ENCODE measurements around the gene SLC25A38.
"Not testable (repeated sequence)": the region's sequence is repeated elsewhere in the genome, so short reads cannot be mapped to it uniquely, and the experiment has no call there.

The SLC25A38 gene

DNA sequence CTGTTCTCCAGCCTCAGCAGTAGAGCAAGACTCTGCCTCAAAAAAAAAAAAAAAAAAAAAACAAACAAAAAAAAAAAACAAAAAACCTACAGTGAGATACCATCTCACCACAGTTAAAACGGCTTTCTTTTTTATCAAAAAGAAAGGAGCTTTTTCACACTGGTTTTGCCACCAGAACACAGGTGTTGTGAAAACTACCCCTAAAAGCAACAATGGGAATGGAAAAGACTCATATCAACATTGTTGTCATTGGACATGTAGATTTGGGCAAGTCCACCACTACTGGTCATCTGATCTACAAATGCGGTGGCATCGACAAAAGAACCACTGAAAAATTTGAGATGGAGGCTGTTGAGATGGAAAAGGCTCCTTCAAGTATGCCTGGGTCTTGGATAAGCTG lies 24.8 kb upstream of the SLC25A38 start:
- Histone ChIP-seq H3K27me3 (ENCODE audit: insufficient read depth, poor library complexity, severe bottlenecking) (no peaks in the 10 kb centered on the region), H3K4me3 (replicated peaks; ENCODE audit: insufficient read depth, low read length) (no peak overlapping the region), H3K27ac (replicated peaks) (no peak overlapping the region)
- no peak for DNase-seq (ENCODE audit: low read depth in 1 of 2, low spot score in 1 of 2)
- no peak for TF ChIP-seq SPI1 (IDR thresholded peaks at IDR 0.05; ENCODE audit: borderline replicate concordance, low read depth)
- TF ChIP-seq, protein P1, sequence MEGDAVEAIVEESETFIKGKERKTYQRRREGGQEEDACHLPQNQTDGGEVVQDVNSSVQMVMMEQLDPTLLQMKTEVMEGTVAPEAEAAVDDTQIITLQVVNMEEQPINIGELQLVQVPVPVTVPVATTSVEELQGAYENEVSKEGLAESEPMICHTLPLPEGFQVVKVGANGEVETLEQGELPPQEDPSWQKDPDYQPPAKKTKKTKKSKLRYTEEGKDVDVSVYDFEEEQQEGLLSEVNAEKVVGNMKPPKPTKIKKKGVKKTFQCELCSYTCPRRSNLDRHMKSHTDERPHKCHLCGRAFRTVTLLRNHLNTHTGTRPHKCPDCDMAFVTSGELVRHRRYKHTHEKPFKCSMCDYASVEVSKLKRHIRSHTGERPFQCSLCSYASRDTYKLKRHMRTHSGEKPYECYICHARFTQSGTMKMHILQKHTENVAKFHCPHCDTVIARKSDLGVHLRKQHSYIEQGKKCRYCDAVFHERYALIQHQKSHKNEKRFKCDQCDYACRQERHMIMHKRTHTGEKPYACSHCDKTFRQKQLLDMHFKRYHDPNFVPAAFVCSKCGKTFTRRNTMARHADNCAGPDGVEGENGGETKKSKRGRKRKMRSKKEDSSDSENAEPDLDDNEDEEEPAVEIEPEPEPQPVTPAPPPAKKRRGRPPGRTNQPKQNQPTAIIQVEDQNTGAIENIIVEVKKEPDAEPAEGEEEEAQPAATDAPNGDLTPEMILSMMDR (IDR thresholded peaks at IDR 0.05; ENCODE audit: insufficient read depth, low read length), result no peak
- TF ChIP-seq, protein P2, sequence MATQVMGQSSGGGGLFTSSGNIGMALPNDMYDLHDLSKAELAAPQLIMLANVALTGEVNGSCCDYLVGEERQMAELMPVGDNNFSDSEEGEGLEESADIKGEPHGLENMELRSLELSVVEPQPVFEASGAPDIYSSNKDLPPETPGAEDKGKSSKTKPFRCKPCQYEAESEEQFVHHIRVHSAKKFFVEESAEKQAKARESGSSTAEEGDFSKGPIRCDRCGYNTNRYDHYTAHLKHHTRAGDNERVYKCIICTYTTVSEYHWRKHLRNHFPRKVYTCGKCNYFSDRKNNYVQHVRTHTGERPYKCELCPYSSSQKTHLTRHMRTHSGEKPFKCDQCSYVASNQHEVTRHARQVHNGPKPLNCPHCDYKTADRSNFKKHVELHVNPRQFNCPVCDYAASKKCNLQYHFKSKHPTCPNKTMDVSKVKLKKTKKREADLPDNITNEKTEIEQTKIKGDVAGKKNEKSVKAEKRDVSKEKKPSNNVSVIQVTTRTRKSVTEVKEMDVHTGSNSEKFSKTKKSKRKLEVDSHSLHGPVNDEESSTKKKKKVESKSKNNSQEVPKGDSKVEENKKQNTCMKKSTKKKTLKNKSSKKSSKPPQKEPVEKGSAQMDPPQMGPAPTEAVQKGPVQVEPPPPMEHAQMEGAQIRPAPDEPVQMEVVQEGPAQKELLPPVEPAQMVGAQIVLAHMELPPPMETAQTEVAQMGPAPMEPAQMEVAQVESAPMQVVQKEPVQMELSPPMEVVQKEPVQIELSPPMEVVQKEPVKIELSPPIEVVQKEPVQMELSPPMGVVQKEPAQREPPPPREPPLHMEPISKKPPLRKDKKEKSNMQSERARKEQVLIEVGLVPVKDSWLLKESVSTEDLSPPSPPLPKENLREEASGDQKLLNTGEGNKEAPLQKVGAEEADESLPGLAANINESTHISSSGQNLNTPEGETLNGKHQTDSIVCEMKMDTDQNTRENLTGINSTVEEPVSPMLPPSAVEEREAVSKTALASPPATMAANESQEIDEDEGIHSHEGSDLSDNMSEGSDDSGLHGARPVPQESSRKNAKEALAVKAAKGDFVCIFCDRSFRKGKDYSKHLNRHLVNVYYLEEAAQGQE (IDR thresholded peaks at IDR 0.05; ENCODE audit: insufficient replicate concordance, low read depth), result no peak
- no peak for TF ChIP-seq POLR2AphosphoS5 (IDR thresholded peaks at IDR 0.05; ENCODE audit: low read depth)

DNA sequence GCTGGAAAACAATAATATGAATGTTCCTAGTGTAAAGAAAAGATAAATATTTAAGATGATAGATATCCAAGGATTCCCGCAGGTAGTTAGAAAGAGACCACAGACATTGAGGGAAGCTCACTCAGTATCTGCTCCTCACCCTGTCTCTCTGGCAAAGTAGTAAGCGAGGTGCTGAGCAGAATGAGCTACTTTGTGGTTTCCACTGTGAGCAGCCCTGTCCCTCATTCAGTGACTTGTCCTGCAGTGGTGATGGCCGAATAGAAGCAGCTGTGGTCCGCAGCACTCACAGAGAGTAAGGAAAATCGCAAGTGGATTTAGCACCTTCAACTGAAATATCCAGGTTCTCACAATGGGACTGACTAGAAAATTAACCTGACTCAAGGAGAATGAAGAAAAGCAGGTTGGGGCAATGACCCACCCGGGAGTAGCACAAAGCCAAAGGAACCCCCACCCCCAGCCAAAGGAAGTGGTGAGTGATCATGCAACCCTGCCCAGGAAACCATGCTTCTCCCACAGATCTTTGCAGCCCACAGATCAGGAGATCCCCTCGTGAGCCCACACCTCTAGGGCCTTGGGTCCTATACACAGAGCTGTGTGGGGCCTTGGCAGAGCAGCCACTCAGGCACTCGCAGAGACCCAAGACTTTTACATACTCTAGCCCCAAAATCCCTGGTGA lies 21.8 kb upstream of the SLC25A38 start:
- peak in 1 of 2 experiments; percentile 74 for DNase-seq (ENCODE audit: low read depth in 1 of 2, low spot score in 1 of 2)
- H3K27me3 ChIP-seq (ENCODE audit: insufficient read depth, poor library complexity, severe bottlenecking), result no peaks in the 10 kb centered on the region
- H3K27ac ChIP-seq (replicated peaks), result peak overlapping the region; percentile 17; the same call in 1 of the 2 replicates
- TF ChIP-seq, protein P1 (IDR thresholded peaks at IDR 0.05; ENCODE audit: insufficient read depth, low read length), result no peak
- TF ChIP-seq GABPA (IDR thresholded peaks at IDR 0.05; ENCODE audit: low read depth), result 0 out of 2 replicates have a peak, but pooled peaks have one; percentile 18
- peak; percentile 62; the same call in 1 of the 2 replicates for TF ChIP-seq POLR2AphosphoS5 (IDR thresholded peaks at IDR 0.05; ENCODE audit: low read depth)
- TF ChIP-seq SPI1 (IDR thresholded peaks at IDR 0.05; ENCODE audit: borderline replicate concordance, low read depth), result no peak
- no peak overlapping the region for H3K4me3 ChIP-seq (replicated peaks; ENCODE audit: insufficient read depth, low read length)

DNA sequence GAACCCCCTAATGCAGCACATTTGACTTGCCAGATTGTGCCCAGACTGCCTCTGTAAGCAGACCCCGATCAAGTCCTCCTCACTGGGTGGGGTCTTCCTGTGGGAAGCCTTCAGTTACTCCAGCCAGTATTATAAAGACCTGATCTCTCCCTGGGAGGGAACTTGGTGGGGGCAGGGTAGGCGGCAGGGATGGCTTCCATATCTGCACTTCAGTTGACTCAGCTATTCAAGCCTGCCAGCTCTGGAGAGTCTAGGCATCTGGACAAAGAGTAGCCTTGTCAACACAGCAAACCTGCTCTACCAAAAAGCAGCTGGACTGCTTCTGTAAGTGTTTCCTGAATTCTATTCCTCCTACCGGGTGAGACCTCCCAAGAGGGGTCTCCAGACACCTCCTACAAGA lies 21.0 kb upstream of the SLC25A38 start:
- TF ChIP-seq SPI1 (IDR thresholded peaks at IDR 0.05; ENCODE audit: borderline replicate concordance, low read depth) (no peak), POLR2AphosphoS5 (IDR thresholded peaks at IDR 0.05; ENCODE audit: low read depth) (no peak)
- TF ChIP-seq, protein P1 (IDR thresholded peaks at IDR 0.05; ENCODE audit: insufficient read depth, low read length), result no peak
- Histone ChIP-seq H3K4me3 (replicated peaks; ENCODE audit: insufficient read depth, low read length) (no peak overlapping the region), H3K27ac (replicated peaks) (no peak overlapping the region; the same call in 1 of the 2 replicates), H3K27me3 (ENCODE audit: insufficient read depth, poor library complexity, severe bottlenecking) (no peaks in the 10 kb centered on the region)
- no peak for DNase-seq (ENCODE audit: low read depth in 1 of 2, low spot score in 1 of 2)

DNA sequence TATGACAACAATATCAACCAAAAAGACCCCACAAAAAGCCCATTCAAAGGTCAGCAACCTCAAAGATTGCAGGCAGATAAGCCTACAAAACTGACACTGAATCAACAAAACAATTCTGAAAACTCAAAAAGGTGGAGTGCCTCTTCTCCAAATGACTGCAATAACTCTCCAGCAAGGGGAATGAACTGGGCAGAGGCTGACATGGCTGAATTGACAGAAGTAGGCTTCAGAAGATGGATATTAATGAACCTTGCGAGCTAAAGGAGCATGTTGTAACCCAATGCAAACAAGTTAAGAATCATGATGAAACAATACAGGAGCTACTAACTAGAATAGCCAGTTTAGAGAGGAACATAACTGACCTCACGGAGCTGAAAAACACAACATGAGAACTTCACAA lies 20.4 kb upstream of the SLC25A38 start:
- no peak overlapping the region for H3K4me3 ChIP-seq (replicated peaks; ENCODE audit: insufficient read depth, low read length)
- no peak for DNase-seq (ENCODE audit: low read depth in 1 of 2, low spot score in 1 of 2)
- no peak for TF ChIP-seq GABPA (IDR thresholded peaks at IDR 0.05; ENCODE audit: low read depth)
- no peaks in the 10 kb centered on the region for H3K27me3 ChIP-seq (ENCODE audit: insufficient read depth, poor library complexity, severe bottlenecking)
- H3K27ac ChIP-seq (replicated peaks), result no peak overlapping the region

DNA sequence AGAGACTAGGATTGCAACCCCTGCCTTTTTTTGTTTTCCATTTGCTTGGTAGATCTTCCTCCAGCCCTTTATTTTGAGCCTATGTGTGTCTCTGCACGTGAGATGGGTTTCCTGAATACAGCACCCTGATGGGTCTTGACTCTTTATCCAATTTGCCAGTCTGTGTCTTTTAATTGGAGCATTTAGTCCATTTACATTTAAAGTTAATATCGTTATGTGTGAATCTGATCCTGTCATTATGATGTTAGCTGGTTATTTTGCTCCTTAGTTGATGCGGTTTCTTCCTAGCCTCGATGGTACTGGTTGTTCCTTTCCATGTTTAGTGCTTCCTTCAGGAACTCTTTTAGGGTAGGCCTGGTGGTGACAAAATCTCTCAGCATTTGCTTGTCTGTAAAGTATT lies 12.7 kb upstream of the SLC25A38 start:
- not testable (repeated sequence) for DNase-seq (ENCODE audit: low read depth in 1 of 2, low spot score in 1 of 2); H3K27me3 ChIP-seq (ENCODE audit: insufficient read depth, poor library complexity, severe bottlenecking); H3K4me3 ChIP-seq (replicated peaks; ENCODE audit: insufficient read depth, low read length); H3K27ac ChIP-seq (replicated peaks)

Measured in HL-60 (cell line).